Right kidney (tissue), 9 donors: ENCODE measurements around the gene EAF2.
A peak's percentile ranks its signal among the peaks of the same experiment; 100 is the strongest.

ENCODE experiments used
- DNase-seq: peaks from one replicate; pipeline ENCODE4 v3.0.0-alpha.2; 2016
- long read RNA-seq, 8 donors: transcript quantifications; one replicate each; lab custom pipeline, GENCODE V29; 2026

EAF2 gene
- long read RNA-seq, donor 1, transcript EAF2-201 (6 exons, 992 nt): major isoform, 7 of 7 reads
- long read RNA-seq, donor 1, partial matches to known transcripts: 0 of 7 reads
- long read RNA-seq, donor 1, other reads (novel, unspliced or antisense): 0 of 7 reads
- long read RNA-seq, donor 2, partial matches to known transcripts: 0 of 1 reads
- long read RNA-seq, donor 2, other reads (novel, unspliced or antisense): 0 of 1 reads
- long read RNA-seq, donor 3, partial matches to known transcripts: 0 of 3 reads
- long read RNA-seq, donor 3, other reads (novel, unspliced or antisense): 0 of 3 reads
- long read RNA-seq, donor 4, partial matches to known transcripts: 0 of 2 reads
- long read RNA-seq, donor 4, other reads (novel, unspliced or antisense): 0 of 2 reads
- long read RNA-seq, donor 5, partial matches to known transcripts: 0 of 2 reads
- long read RNA-seq, donor 5, other reads (novel, unspliced or antisense): 0 of 2 reads
- long read RNA-seq, donor 6, partial matches to known transcripts: 0 of 3 reads
- long read RNA-seq, donor 6, other reads (novel, unspliced or antisense): 0 of 3 reads
- long read RNA-seq, donor 7, partial matches to known transcripts: 0 of 3 reads
- long read RNA-seq, donor 7, other reads (novel, unspliced or antisense): 0 of 3 reads
- long read RNA-seq, donor 8, partial matches to known transcripts: 0 of 6 reads
- long read RNA-seq, donor 8, other reads (novel, unspliced or antisense): 0 of 6 reads

GRCh38 chr3:121834671-121835464 lies at the start of gene EAF2, which contains the start of gene IQCB1:
Gene EAF2, plus strand, starts transcription at chr3:121835209. Its CDS starts 77 bp downstream, at chr3:121835286.
Gene IQCB1, minus strand, starts transcription at chr3:121835060. Its CDS starts 6,100 bp downstream, at chr3:121828960.
- DNase-seq: peak; percentile 94

- no peak for DNase-seq
These were observed 48.5 kb upstream of the EAF2 start for GRCh38 chr3:121786485-121786884.

- no peak for DNase-seq
These were observed 41.9 kb upstream of the EAF2 start for GRCh38 chr3:121793078-121793477.

GRCh38 chr3:121794264-121794983 lies 40.6 kb upstream of the EAF2 start:
- no peak for DNase-seq

- DNase-seq: no peak
These were observed 38.0 kb upstream of the EAF2 start for GRCh38 chr3:121796970-121797369.

- DNase-seq: no peak
These were observed 34.1 kb upstream of the EAF2 start for GRCh38 chr3:121800906-121801305.

- no peak for DNase-seq
These were observed 31.2 kb upstream of the EAF2 start for GRCh38 chr3:121803771-121804320.

- DNase-seq: no peak
These were observed 25.8 kb upstream of the EAF2 start for GRCh38 chr3:121809249-121809648.

- DNase-seq: no peak
These were observed 17.3 kb upstream of the EAF2 start for GRCh38 chr3:121817753-121818152.

- DNase-seq: no peak
These were observed 16.4 kb upstream of the EAF2 start for GRCh38 chr3:121818578-121818977.

GRCh38 chr3:121819236-121819635 lies 15.8 kb upstream of the EAF2 start:
- no peak for DNase-seq

GRCh38 chr3:121821421-121822199 lies 13.4 kb upstream of the EAF2 start:
- no peak for DNase-seq

- DNase-seq: no peak
These were observed 12.0 kb upstream of the EAF2 start for GRCh38 chr3:121822973-121823372.

GRCh38 chr3:121834157-121834670 lies 795 bp upstream of the EAF2 start:
- no peak for DNase-seq

- DNase-seq: no peak
These were observed 424 bp downstream of the EAF2 start for GRCh38 chr3:121835465-121835801.

- DNase-seq: no peak
These were observed 1.1 kb downstream of the EAF2 start for GRCh38 chr3:121836064-121836463.

- DNase-seq: no peak
These were observed 1.5 kb downstream of the EAF2 start for GRCh38 chr3:121836481-121836880.

- no peak for DNase-seq
These were observed 5.0 kb downstream of the EAF2 start for GRCh38 chr3:121839962-121840361.

GRCh38 chr3:121844892-121845291 lies 9.9 kb downstream of the EAF2 start:
- no peak for DNase-seq

GRCh38 chr3:121852256-121852655 lies 17.2 kb downstream of the EAF2 start:
- no peak for DNase-seq

- no peak for DNase-seq
These were observed 20.5 kb downstream of the EAF2 start for GRCh38 chr3:121855555-121855954.
